Measurements from ENCODE around the gene ZNF532.

DNA sequence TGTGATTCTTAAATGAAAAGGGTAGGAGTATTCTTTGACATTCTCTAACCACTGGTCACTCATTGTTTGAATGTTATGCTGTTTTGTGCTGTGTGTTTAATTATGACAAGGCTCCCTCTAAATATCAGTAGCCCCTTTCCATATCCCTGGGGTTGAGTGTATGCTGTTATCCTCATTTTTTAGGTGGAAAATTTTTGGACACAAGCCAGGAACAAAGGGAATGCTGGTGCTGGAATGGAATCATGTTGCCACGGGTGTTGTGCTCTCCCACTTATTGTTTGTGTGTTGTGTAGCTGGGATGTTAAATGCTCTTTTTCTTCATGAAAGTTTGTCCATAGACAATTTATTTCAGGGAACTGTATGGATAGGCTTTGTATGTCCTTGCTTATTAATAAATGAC, 43.3 kb downstream of the ZNF532 start:
- TF ChIP-seq SIN3A (IDR thresholded peaks at IDR 0.05; ENCODE audit: borderline replicate concordance, insufficient read depth, low read depth, low read length) (no peak), TCF7L2 (IDR thresholded peaks at IDR 0.05; ENCODE audit: low read depth, low read length) (no peak)
- TF ChIP-seq, protein P1, sequence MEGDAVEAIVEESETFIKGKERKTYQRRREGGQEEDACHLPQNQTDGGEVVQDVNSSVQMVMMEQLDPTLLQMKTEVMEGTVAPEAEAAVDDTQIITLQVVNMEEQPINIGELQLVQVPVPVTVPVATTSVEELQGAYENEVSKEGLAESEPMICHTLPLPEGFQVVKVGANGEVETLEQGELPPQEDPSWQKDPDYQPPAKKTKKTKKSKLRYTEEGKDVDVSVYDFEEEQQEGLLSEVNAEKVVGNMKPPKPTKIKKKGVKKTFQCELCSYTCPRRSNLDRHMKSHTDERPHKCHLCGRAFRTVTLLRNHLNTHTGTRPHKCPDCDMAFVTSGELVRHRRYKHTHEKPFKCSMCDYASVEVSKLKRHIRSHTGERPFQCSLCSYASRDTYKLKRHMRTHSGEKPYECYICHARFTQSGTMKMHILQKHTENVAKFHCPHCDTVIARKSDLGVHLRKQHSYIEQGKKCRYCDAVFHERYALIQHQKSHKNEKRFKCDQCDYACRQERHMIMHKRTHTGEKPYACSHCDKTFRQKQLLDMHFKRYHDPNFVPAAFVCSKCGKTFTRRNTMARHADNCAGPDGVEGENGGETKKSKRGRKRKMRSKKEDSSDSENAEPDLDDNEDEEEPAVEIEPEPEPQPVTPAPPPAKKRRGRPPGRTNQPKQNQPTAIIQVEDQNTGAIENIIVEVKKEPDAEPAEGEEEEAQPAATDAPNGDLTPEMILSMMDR (IDR thresholded peaks at IDR 0.05), result no peak
- TF ChIP-seq, protein P2, sequence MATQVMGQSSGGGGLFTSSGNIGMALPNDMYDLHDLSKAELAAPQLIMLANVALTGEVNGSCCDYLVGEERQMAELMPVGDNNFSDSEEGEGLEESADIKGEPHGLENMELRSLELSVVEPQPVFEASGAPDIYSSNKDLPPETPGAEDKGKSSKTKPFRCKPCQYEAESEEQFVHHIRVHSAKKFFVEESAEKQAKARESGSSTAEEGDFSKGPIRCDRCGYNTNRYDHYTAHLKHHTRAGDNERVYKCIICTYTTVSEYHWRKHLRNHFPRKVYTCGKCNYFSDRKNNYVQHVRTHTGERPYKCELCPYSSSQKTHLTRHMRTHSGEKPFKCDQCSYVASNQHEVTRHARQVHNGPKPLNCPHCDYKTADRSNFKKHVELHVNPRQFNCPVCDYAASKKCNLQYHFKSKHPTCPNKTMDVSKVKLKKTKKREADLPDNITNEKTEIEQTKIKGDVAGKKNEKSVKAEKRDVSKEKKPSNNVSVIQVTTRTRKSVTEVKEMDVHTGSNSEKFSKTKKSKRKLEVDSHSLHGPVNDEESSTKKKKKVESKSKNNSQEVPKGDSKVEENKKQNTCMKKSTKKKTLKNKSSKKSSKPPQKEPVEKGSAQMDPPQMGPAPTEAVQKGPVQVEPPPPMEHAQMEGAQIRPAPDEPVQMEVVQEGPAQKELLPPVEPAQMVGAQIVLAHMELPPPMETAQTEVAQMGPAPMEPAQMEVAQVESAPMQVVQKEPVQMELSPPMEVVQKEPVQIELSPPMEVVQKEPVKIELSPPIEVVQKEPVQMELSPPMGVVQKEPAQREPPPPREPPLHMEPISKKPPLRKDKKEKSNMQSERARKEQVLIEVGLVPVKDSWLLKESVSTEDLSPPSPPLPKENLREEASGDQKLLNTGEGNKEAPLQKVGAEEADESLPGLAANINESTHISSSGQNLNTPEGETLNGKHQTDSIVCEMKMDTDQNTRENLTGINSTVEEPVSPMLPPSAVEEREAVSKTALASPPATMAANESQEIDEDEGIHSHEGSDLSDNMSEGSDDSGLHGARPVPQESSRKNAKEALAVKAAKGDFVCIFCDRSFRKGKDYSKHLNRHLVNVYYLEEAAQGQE (IDR thresholded peaks at IDR 0.05; ENCODE audit: insufficient read depth in 1 of 2, low read depth in 2 of 2, low read length in 1 of 2), result no peak
